ENCODE results near the gene TDP1.

DNA sequence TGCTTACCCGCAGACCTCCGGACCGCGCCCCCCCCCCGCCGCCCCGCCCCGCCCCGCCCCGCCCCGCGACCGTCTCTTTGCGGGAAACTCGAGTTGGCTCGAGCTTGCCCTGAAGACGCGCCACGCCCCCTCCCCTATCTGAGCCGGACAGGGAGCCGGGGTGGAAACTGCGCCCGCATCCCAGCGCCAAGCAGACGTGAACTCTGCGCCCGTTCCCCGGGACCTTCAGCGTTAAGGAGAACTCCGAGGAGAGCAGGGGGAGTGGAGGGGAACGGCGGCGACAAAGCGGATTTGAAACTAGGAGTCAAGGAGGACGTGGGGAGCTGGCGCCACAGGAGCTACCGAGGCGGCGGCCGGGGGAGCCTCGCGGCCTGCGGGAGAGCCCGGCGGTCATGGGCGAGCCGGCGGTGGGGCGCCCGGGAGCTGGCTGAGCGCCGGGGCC lies 106.0 kb downstream of the TDP1 start, which contains the start of gene KCNK13:
- TF ChIP-seq POLR2A (IDR thresholded peaks at IDR 0.05): no peak
- TF ChIP-seq, protein P1, sequence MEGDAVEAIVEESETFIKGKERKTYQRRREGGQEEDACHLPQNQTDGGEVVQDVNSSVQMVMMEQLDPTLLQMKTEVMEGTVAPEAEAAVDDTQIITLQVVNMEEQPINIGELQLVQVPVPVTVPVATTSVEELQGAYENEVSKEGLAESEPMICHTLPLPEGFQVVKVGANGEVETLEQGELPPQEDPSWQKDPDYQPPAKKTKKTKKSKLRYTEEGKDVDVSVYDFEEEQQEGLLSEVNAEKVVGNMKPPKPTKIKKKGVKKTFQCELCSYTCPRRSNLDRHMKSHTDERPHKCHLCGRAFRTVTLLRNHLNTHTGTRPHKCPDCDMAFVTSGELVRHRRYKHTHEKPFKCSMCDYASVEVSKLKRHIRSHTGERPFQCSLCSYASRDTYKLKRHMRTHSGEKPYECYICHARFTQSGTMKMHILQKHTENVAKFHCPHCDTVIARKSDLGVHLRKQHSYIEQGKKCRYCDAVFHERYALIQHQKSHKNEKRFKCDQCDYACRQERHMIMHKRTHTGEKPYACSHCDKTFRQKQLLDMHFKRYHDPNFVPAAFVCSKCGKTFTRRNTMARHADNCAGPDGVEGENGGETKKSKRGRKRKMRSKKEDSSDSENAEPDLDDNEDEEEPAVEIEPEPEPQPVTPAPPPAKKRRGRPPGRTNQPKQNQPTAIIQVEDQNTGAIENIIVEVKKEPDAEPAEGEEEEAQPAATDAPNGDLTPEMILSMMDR (IDR thresholded peaks at IDR 0.05): no peak
